ENCODE data around the gene AGA.
A peak's percentile ranks its signal among the peaks of the same experiment; 100 is the strongest.

Gene AGA

GRCh38 chr4:177447417-177448004, 5.3 kb upstream of the AGA start:
- no peak for DNase-seq

GRCh38 chr4:177446586-177446985, 4.3 kb upstream of the AGA start:
- DNase-seq, result no peak

DNA sequence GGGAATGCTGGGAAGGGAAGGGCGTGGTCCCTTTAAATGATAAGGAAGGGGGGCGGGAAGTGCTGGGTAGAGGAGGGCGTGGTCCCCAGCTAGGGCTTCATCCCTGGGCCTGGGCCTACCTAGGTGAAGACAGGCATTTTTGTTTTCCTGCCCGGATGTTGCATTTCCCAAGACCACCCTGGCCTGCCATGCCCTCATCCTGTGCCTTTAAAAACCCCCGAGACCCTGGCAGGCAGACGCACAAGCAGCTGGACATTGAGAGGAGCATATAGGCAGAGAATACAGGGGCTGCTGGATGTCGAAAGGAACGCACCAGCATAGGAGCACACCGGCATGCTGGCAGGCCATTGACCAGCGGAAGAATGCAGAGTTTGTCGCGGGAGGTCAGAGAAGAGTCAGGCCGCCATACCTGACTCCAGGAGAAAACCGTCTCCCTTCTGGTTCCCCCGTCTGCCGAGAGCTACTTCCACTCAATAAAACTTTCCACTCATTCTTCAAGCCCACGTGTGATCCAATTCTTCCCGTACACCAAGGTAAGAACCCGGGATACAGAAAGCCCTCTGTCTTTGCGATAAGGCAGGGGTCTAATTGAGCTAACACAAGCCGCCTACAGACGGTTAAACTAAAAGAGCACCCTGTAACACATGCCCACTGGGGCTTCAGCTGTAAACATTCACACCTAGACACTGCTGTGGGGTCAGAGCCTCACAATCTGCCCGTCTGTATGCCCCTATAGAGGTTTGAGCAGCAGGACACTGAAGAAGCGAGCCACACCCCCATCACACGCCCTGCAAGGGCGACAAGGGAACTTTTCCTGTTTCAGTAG, 2.9 kb upstream of the AGA start:
- DNase-seq, result no peak

DNA sequence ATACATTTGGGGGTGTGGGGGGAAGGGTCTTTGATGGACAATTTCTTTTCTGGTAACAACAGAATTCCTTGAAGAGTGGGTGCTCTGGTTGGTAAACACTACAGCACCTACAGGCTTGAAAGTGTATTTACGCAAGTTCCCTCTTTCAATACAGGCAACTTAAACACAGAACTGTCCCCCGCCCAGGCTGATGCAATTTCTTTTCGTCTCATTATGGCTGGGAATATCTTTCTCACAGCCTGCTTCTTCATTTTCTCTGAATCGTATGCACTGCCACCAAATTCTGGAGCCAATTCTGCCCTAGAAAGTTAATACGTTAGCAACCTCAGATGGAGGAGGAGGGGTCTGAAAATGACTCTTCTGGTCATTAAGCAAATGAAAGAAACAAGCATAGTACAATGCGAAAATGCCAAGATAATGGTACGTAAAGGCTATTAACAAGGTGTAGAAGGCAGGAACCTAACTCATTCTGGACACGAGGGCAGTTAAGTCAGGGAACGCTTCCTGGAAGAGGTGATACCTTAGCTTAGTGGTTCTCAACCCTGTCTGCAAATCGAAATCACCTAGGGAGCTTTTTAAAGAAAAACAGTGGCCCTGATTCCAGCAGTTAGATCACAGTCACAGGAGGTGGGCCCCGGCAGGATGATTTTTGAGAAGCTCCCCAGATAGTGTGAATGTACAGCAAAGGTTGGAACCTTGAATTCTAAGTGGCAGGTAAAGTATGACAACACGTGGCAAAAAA, 1.0 kb downstream of the AGA start:
- DNase-seq, result peak in 4 of 51 donors; percentile 6 to 58 (median 32)

DNA sequence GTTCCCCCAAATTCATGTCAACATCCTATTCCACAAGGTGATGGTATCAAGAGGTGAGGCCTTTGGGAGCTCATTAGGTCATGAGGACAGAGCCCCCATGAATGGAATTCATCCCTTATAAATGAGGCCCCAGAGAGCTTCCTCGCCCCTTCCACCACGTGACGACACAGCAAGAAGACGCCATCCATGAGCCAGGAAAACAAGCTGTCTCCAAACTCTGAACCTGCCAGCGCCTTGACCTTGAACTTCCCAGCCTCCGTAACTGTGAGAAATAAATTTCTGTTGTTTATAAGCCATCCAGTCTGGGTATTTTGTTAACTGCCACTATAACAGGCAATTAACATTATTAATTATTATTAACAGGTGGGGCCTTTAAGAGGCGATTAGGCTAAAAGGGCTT, 5.8 kb downstream of the AGA start:
- DNase-seq, result no peak

- no peak for DNase-seq
These were observed 7.6 kb downstream of the AGA start for GRCh38 chr4:177434667-177435066.

DNA sequence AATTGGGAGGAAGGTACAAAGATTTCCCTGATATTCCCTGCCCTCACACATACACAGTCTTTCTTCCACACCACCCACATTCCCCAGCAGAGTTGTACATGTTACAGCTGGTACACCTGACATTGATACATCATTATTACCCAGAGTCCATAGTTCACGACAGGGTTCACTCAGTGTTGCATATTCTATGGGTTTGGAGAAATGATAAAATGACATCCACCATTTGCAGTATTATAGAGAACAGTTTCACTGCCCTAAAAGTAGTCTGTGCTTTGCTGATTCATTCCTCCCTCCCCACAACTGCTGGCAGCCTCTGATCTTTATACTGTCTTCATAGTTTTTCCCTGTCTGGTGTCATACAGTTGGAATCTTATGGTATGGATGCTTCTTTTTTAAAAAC, 15.0 kb downstream of the AGA start:
- DNase-seq, result no peak

DNA sequence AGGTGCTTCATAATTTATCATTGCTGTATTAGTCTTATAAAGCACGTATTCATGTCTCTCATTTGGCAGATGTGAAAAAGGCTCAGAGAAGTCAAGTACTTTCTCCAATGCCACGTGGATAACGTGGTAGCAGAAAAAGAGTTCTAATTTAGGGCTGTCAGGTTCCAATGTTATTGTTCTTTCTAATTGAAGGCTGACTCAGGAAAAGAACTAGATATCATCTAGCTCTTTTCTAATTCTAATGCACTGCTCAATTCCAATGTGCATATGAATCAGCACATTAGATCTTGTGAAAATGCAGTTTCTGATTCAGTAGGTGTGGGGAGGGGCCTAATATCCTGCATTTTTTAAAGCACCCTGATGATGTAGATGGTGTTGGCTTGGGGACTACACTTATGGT, 22.8 kb downstream of the AGA start:
- DNase-seq, result no peak

DNA sequence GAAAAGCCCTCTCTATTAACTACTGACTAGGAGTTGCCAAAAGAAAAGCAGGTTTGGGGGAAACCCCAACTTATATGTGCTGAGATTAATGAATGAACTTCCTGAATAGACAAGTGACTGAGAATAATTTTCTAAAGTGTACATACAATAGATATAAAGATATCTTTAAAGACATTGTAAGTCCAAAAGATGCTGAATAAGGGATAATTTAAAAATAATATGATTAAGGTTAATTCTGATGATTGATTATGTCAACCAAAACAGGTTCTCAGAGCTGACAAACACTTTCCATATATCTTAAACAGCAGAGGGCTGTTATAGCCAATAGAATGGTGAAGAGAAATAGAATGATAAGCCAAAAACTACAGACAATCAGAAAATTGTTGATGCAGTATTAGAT, 28.6 kb downstream of the AGA start:
- DNase-seq, result no peak

GRCh38 chr4:177413076-177413475, 29.2 kb downstream of the AGA start:
- DNase-seq, result no peak

DNA sequence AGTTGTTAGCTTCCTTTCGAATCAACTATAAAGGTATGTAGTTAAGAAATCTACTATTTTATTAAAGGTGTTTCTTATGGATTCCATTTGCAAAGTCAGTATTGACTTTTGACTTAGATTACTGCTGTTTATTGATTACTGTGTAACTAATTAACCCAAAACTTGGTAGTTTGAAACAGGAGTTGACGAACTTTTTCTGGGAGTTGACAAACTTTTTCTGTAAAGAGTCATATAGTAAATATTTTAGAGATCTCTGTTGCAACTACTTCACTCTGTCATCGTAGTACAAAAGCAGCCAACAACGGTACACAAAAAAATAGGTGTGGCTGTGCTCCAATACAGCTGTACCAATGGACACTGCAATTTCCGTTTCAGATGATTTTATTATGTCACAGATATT, 30.2 kb downstream of the AGA start:
- DNase-seq, result no peak

- DNase-seq, result no peak
These were observed 31.7 kb downstream of the AGA start for GRCh38 chr4:177410566-177410965.

- no peak for DNase-seq
These were observed 34.2 kb downstream of the AGA start for GRCh38 chr4:177408023-177408422.

DNA sequence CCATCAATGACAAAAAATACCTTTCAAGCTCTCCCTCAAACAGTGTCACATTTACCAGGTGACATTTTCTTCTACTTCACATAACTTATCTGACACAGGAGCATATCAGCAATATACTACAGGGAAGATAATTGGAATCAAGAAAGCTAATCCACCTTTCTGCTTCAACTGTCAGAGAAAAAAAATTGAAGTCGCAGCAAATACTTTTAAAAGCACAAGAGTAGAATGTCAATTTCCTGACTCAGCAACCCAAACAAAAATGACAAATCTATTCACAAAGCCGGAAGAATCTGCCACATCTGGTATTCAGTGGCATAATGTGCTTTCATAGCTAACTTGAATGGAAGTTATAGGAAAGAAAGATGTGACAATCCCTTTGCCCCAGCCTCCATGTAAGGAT, 36.7 kb downstream of the AGA start:
- no peak for DNase-seq

DNA sequence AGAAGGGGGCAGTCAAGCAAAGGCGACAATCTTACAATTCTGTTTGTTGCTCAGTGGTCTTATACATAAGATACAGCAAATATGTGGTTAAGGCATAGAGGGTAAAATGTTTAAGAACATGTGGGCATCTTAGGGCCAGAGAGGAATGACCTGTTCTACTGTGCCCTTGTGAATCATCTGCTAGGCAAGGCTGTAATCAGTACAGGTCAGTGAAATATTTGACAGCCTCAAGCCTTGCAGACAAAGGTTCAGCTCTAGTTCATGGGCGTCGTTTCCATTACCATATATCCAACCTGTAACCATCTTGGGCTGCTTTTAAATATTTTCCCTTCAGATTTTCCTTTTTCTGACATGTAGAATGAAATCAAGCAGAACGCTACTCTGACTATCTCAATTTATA, 37.3 kb downstream of the AGA start:
- DNase-seq, result no peak

DNA sequence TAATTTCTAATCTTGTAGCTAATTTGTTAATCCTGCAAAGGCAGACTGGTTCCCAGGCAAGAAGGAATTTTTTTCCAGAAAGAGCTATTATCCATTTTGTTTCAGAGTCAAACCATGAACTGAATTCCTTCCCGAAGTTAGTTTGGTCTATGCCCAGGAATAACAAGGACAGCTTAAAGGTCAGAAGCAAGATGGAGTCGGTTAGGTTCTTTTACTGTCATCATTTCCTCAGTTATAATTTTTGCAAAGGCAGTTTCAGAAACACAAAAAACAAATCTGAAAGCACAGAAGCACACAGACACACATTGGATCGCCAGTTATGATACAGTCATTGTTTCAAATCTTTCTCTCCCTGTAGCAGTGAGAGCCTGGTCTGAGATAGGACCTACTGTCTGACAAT, 37.9 kb downstream of the AGA start:
- no peak for DNase-seq

GRCh38 chr4:177403746-177404145, 38.5 kb downstream of the AGA start:
- no peak for DNase-seq

DNA sequence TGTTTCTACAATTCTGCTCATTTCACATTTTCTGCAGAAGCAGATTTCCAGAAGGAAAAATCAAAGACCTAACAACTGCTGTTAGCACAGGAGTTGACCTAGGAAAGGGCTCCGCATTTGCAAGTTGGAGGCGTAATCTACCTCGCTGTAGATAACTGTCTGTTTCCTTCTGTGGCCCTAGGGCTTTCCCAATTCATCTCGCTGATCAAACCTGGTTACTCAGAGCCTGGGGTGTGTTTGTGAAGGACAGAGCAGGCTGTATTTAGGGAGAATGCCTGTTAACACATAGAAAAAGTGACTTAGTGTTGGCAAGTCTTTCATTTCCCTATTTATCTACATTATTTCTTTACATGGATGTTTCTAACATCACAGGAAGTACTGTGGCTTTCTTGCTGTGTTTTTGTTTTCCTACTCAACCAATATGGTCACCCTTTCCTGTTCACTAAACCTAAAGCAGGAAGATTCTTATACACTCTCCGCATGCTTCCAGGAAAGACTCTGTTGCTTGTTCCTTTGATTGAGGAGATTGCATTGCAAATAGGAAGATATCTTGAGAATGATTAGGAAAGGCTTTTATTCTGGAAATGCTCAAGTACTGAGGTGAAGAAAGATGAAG, 40.5 kb downstream of the AGA start:
- DNase-seq, result no peak

GRCh38 chr4:177400030-177400429, 42.2 kb downstream of the AGA start:
- no peak for DNase-seq

GRCh38 chr4:177396352-177396751, 45.9 kb downstream of the AGA start:
- no peak for DNase-seq

DNA sequence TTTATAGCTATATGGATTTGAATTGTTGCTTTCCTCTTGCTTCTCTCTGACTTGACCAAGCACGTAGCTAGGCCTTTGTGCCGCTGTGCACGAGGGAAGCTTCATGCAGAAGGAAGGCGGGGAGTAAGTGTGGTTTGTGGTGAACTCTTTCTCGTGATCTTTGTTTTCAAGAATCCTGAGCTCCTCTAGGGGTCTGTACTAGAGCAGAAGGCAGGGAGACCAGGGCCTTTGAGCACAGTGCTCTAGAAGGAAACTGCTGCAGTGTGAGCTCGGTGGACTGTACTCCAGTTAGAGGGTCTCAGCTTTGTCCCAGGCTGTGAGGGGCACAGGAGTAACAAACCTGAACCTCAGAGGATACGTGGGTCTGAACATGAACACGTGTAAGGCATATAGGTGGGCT, 49.0 kb downstream of the AGA start:
- DNase-seq, result no peak

DNA sequence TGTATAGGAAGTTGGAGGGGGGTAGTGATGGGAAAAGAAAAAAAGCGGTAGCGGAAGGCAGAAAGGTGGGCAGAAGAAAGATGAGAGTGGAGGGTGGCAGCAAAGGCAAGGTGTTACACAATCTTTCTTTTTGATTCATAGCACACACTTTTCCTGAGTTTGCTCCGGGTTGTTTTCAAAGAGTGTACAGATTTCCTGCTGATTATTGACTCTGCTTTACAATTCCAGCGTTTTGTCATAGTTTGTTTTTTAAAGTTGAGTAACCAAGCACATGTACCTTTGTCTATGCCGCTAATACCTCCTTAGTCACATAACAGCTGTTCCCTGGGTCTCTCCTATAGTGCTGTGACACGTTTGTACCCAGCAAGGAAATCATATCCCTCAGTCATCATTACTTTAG, 50.3 kb downstream of the AGA start:
- DNase-seq, result no peak

Measured in hypothalamus (tissue), 51 donors.